Naive thymus-derived CD8-positive, alpha-beta T cell (primary cell): Measurements from ENCODE around the gene PARK7. TPM values are rescaled to one million over a fixed set of nuclear protein-coding genes. Genes with fewer than 3 reads are reported as not detected.
"Not testable (repeated sequence)": the region's sequence is repeated elsewhere in the genome, so short reads cannot be mapped to it uniquely, and the experiment has no call there.

Source experiments
- ATAC-seq, 2 donors: fragments of 150-1000 bp; cut with Tn5 transposase in 1 of 2; sonication (Bioruptor Pico), chemical (Tn5 transposase) in 1 of 2; 1 replicate in 1 of 2; 2 replicates in 1 of 2; pipeline ENCODE4 v1.10.0; 2021; ENCODE audit warnings: mild to moderate bottlenecking in 2 of 2, moderate library complexity in 2 of 2
- POLR2A ChIA-PET: fragments of 350-600 bp; sonication (Branson Sonifier 250); formaldehyde crosslinking; loops from one replicate; lab custom pipeline; 2021; ENCODE audit warnings: antibody characterized with exemption; lab: Charles Lee
- DNase-seq, 10 donors: peaks; one replicate each; pipeline versions ENCODE4 v3.0.0 to v3.0.0-alpha.2; 2020 to 2022
- H3K27ac Mint-ChIP-seq, 10 donors: one replicate each; pipeline ENCODE4 v1.8.0; 2020 to 2022; ENCODE audit warnings: mild to moderate bottlenecking in 10 of 10, mixed read lengths in 10 of 10, moderate library complexity in 4 of 10, inconsistent platforms in 1 of 10
- H3K27me3 Mint-ChIP-seq, 5 donors: one replicate each; pipeline ENCODE4 v1.8.0; 2021 to 2022; ENCODE audit warnings: mixed read lengths in 5 of 5
- H3K36me3 Mint-ChIP-seq, 3 donors: one replicate each; pipeline ENCODE4 v1.8.0; 2020 to 2022; ENCODE audit warnings: mixed read lengths in 3 of 3, mild to moderate bottlenecking in 2 of 3, inconsistent platforms in 1 of 3
- H3K4me1 Mint-ChIP-seq, 4 donors: one replicate each; pipeline ENCODE4 v1.8.0; 2021 to 2022; ENCODE audit warnings: mixed read lengths in 4 of 4
- H3K4me3 Mint-ChIP-seq, 10 donors: one replicate each; pipeline ENCODE4 v1.8.0; 2020 to 2022; ENCODE audit warnings: mild to moderate bottlenecking in 10 of 10, mixed read lengths in 10 of 10, moderate library complexity in 6 of 10, inconsistent platforms in 1 of 10
- H3K9me3 Mint-ChIP-seq, 9 donors: one replicate each; pipeline ENCODE4 v1.8.0; 2020 to 2022; ENCODE audit warnings: mixed read lengths in 9 of 9, mild to moderate bottlenecking in 3 of 9, inconsistent platforms in 1 of 9, moderate library complexity in 1 of 9
- polyA plus RNA-seq, 3 donors: library from polyadenylated mRNA; unstranded; fragments of 300-500 nt; fragmentation: Illumina TruSeq; gene quantifications; one replicate each; pipeline ENCODE4 v1.2.3, GENCODE V29; 2021
- total RNA-seq, 8 experiments: library from RNA in 2 of 8; stranded (reverse) in 2 of 8; gene quantifications; one replicate each; pipeline ENCODE4 v1.2.3 and lab custom pipeline; 2021 to 2026

The PARK7 gene
- total RNA-seq (100 to 1,000 TPM; 110 to 113 TPM), polyA plus RNA-seq (100 to 1,000 TPM; 318 to 348 (median 345) TPM), total RNA-seq (lab: John Stamatoyannopoulos, UW) (38.4 to 268 (median 66.4) reads per million in 6 experiments)

DNA sequence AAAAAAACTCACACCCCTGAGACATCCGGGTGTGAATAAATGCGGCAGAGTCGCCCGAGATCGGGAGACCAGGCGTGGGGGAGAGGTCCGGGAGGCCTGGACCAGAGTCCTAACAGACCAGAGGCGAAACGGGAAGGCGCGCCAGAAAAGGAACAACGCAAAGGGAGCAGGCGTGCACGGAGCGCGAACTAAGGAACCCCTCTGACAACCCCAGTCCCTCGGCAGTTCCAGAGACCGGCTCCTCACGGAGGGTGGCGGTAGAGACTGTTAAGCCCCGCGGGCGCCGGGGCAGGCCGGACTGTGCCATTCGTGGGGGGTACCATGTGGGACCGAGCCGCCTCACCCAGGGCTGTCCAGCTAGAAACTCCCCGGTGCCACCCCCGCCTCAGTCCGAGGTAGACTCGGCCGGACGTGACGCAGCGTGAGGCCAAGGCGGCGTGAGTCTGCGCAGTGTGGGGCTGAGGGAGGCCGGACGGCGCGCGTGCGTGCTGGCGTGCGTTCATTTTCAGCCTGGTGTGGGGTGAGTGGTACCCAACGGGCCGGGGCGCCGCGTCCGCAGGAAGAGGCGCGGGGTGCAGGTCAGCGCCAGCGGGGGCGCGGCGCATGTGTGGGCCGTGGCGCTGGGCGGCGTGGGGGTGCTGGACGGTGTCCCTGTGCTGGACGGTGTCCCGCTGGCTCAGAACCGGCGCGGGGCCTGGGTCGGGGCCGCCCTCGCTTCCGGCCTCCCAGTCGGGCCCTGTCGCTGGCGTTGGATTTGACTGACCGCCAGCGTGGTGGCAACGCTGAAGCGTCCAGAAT lies at the start of gene PARK7:
PARK7 (plus strand) TSS at position 496 of the 798 bp plus-strand sequence. CDS start 1,075 bp downstream, outside the sequence.
- Mint-ChIP-seq H3K4me1 (peaks cover 10 to 68% (median 53%) of the 10 kb centered on the region in 4 donors), H3K27me3 (peaks cover 0 to 2% (median 0%) of the 10 kb centered on the region in 5 donors), H3K9me3 (no peaks in the 10 kb centered on the region), H3K36me3 (peaks cover 0 to 35% (median 6%) of the 10 kb centered on the region in 3 donors), H3K27ac (peak within 1 kb of the TSS; percentile 95 to 100 (median 98)), H3K4me3 (peak within 1 kb of the TSS; percentile 86 to 100 (median 98))
- DNase-seq (peak; percentile 98 to 100 (median 100)), ATAC-seq (peak; percentile 95)
- POLR2A ChIA-PET = interaction anchor here (0.6 to 1.5 kb wide), 7 partner anchors 9 to 1176 kb away, joined by 3 to 7 read pairs (median 3); partner anchors contain the start of gene CAMTA1

DNA sequence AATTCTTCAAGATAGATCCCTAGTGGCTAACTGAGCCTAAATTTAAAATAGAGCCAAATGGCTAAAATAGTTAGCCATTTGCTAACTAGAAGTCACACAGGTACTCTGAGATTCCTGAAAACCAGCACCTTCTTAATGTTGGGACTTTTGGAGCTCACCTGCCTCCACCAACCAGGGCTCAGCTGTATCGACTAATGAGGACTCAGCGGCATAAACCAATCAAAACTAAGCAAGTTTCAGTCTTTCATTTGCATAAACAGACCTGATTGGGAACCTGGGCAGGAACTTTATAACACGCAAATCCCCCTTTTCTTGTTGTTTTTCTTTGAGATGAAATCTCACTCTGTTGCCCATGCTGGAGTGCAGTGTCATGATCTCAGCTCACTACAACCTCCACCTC lies 49.4 kb upstream of the PARK7 start:
- peaks cover 7 to 56% (median 24%) of the 10 kb centered on the region in 4 donors for H3K4me1 Mint-ChIP-seq
- DNase-seq (peak in 1 of 10 donors; percentile 15), ATAC-seq (no peak)
- H3K4me3 Mint-ChIP-seq = peak overlapping the region in 2 of 10 donors; percentile 73 to 92
- H3K9me3 Mint-ChIP-seq = no peaks in the 10 kb centered on the region
- POLR2A ChIA-PET = no interaction called here
- no peaks in the 10 kb centered on the region for H3K36me3 Mint-ChIP-seq
- no peaks in the 10 kb centered on the region for H3K27me3 Mint-ChIP-seq
- H3K27ac Mint-ChIP-seq = peak overlapping the region in 2 of 10 donors; percentile 51 to 94

DNA sequence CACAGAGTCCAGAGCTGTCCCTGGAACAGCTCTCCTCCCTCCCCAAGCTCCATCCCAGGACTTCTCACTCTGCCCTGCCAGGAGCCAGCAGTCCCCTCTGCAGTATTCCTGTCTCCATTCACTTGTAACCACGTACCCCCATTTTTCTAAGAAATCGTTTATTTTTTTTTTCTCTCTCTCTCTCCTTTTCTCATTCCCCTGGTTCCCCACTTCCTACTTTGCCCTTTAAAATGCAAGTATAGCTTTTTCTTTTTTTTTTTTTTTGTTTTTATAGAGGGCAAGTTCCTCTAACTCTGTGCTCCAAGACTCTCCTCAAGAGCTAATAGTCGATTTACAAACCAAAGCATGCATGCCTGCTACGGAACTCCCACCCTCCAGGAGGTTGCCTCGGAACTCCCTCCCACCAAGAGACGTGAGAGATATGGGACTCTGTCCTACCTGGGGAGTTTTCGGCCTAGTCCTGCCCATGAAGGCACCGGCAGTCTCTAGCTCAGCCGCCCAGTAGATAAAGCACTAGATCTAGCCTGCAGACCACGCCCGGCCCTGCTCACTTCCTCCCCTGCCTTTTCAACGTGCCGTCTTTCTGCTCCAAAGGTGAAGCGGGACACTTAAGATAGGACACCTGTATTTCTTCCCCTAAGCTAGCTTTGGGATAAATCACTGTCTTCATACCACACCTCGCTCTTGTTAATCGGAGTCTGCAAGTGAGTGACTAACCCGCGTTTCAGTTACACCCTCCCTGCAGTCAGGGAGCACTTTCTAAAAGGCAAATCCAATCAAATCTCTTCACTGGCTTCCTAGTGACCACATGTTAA lies 48.6 kb upstream of the PARK7 start:
- H3K27me3 Mint-ChIP-seq = no peaks in the 10 kb centered on the region
- no peaks in the 10 kb centered on the region for H3K36me3 Mint-ChIP-seq
- peak in 1 of 2 donors; percentile 52 for ATAC-seq
- peaks cover 7 to 59% (median 26%) of the 10 kb centered on the region in 4 donors for H3K4me1 Mint-ChIP-seq
- H3K9me3 Mint-ChIP-seq = no peaks in the 10 kb centered on the region
- peak overlapping the region in 8 of 10 donors; percentile 7 to 94 (median 54) for H3K27ac Mint-ChIP-seq
- H3K4me3 Mint-ChIP-seq = peak overlapping the region; percentile 13 to 92 (median 58)
- peak in 3 of 10 donors; percentile 4 to 22 (median 5) for DNase-seq
- POLR2A ChIA-PET = interaction anchor here (0.6 kb wide), 1 partner anchor 356 kb away, joined by 3 read pairs; no protein-coding TSS in a partner anchor

DNA sequence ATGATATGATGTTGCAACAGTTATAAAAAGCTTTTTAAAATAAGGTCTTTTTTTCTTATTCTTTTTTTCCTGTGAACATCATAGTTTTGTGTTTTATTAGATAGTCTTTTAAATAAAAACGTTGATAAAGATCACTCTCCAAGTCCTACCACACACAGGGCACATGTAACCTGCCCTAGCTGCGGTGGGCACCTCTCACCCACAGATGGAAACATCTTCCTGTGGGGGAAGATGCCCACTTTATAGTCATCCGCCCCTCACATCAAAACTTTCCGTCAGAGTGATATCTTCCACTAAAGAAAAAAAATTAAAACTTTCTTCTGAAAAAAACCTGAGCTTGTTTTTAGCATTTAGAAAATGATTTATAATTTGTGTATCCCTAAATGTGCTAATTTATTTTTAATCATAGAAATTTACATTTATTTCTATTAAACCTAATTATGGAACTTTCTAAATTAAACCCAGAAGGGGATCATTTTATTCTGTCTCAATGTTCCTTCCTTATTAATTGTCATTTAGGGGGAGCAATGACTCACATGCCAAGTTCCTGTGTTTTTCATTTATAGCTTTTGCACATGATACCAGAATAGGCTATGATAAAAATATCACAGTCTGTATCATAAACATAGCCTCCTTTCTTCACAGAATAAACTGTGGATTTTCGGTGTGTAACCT lies 45.5 kb upstream of the PARK7 start:
- H3K4me3 Mint-ChIP-seq = peak overlapping the region; percentile 15 to 81 (median 29)

DNA sequence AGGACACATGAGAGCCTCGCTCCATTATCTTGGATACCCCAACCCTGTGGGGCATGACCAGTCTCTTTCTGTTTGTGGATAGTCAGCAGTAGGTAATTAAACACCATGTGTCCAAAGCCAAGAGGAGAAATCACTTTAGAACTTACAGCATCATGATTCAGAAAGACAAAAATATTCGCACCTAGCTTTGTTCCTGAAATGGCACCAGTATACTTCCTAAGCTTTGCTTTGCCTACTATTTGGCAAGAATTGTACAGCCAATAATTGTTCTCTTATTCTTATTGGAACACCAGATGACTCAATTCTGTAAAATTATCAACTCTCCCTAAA lies 45.0 kb upstream of the PARK7 start:
- H3K4me1 Mint-ChIP-seq = peaks cover 7 to 54% (median 31%) of the 10 kb centered on the region in 4 donors
- H3K9me3 Mint-ChIP-seq = no peaks in the 10 kb centered on the region
- POLR2A ChIA-PET = no interaction called here
- no peaks in the 10 kb centered on the region for H3K27me3 Mint-ChIP-seq
- no peak for ATAC-seq
- H3K27ac Mint-ChIP-seq = peak overlapping the region in 5 of 10 donors; percentile 13 to 80 (median 71)
- no peaks in the 10 kb centered on the region for H3K36me3 Mint-ChIP-seq
- no peak for DNase-seq
- peak overlapping the region in 1 of 10 donors; percentile 20 for H3K4me3 Mint-ChIP-seq

More for the DNA sequence above, 45.5 kb upstream of the PARK7 start:
- Mint-ChIP-seq H3K4me1 (peaks cover 7 to 57% (median 31%) of the 10 kb centered on the region in 4 donors), H3K27me3 (no peaks in the 10 kb centered on the region), H3K36me3 (no peaks in the 10 kb centered on the region), H3K27ac (peak overlapping the region in 8 of 10 donors; percentile 31 to 88 (median 66)), H3K9me3 (no peaks in the 10 kb centered on the region)
- ATAC-seq = peak; percentile 91 to 93
- POLR2A ChIA-PET = no interaction called here
- peak in 9 of 10 donors; percentile 8 to 66 (median 33) for DNase-seq

DNA sequence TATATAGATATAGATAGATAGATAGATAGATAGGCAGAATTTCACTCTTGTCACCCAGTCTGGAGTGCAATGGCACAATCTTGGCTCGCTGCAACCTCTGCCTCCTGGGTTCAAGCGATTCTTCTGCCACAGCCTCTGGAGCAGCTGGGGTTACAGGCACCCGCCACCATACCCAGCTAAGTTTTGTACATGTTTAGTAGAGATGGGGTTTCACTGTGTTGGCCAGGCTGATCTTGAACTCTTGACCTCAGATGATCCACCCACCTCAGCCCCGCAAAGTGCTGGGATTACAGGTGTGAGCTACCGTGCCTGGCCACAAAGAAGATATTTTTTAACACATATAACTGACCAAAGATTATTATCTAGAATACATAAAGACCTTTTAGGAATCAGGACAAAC lies 43.5 kb upstream of the PARK7 start:
- ATAC-seq, POLR2A ChIA-PET, H3K9me3 Mint-ChIP-seq, H3K27ac Mint-ChIP-seq, H3K36me3 Mint-ChIP-seq, H3K27me3 Mint-ChIP-seq, DNase-seq, H3K4me3 Mint-ChIP-seq: not testable (repeated sequence)
- peaks cover 7 to 45% (median 29%) of the 10 kb centered on the region in 4 donors for H3K4me1 Mint-ChIP-seq

DNA sequence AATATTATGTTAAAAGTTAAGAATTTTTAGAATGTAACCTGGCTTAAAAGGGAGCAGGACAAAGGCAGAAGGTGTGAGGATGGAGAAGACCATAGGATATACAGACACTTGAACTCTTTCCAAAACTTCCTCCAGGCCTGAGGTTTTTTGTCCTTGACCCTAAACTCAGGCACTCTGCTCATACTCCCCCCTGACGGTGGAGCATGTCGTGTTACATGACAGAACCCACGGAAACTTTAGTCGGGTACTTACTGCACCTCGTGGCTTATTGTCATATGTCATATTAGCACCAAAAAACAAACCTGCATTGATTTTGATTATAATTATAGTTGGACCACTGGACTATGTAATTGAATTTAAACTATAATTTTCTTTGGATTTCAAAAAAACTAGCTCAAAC lies 41.6 kb upstream of the PARK7 start:
- no peak for DNase-seq
- ATAC-seq = no peak
- no peak overlapping the region for H3K27ac Mint-ChIP-seq
- no peaks in the 10 kb centered on the region for H3K36me3 Mint-ChIP-seq
- H3K9me3 Mint-ChIP-seq = no peaks in the 10 kb centered on the region
- H3K4me3 Mint-ChIP-seq = no peak overlapping the region
- POLR2A ChIA-PET = no interaction called here
- peaks cover 5 to 33% (median 20%) of the 10 kb centered on the region in 4 donors for H3K4me1 Mint-ChIP-seq
- no peaks in the 10 kb centered on the region for H3K27me3 Mint-ChIP-seq

DNA sequence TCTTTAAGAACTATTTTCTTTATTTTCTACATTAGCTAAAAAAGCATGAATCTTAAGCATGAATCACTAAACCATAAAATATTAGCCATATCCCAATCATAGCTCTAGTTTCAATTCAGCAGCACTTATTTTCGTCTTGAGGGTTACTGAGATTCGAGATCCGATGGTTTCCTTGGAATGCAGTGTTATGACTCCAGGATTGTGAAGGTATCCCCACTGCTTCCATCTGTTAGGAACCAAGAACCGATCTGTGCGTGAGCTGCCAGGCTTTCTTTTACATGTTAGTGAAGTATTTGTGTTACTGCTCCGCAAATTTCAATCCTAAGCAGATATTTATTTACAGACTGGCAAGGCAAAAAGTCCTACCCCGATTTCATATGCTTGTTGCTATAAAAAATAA lies 39.7 kb upstream of the PARK7 start:
- POLR2A ChIA-PET = no interaction called here
- Mint-ChIP-seq H3K27ac (no peak overlapping the region), H3K9me3 (no peaks in the 10 kb centered on the region), H3K4me1 (peaks cover 0 to 23% (median 9%) of the 10 kb centered on the region in 4 donors), H3K27me3 (no peaks in the 10 kb centered on the region), H3K36me3 (no peaks in the 10 kb centered on the region), H3K4me3 (no peak overlapping the region)
- no peak for DNase-seq
- ATAC-seq = no peak

DNA sequence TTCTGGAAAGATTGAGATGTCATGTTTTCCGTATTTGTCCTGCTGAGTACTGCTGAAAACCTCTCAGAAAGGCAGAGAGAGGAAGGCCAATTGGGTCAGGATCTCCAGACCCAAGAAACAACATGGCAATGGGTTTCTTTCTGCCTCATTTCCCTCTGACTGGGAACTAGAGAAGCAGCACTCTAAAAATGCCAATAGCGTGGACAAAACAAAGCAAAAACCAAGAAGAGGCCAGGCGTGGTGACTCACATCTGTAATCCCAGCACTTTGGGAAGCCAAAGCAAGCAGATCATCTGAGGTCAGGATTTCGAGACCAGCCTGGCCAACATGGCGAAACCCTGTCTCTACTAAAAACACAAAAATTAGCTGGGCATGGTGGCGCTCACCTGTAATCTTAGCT lies 39.2 kb upstream of the PARK7 start:
- Mint-ChIP-seq H3K9me3 (no peaks in the 10 kb centered on the region), H3K27me3 (no peaks in the 10 kb centered on the region), H3K36me3 (no peaks in the 10 kb centered on the region), H3K4me3 (no peak overlapping the region), H3K27ac (peak overlapping the region in 1 of 10 donors; percentile 3), H3K4me1 (peaks cover 0 to 23% (median 8%) of the 10 kb centered on the region in 4 donors)
- no peak for DNase-seq
- no peak for ATAC-seq
- POLR2A ChIA-PET = interaction anchor here (0.6 kb wide), 1 partner anchor 1073 kb away, joined by 5 read pairs; no protein-coding TSS in a partner anchor

DNA sequence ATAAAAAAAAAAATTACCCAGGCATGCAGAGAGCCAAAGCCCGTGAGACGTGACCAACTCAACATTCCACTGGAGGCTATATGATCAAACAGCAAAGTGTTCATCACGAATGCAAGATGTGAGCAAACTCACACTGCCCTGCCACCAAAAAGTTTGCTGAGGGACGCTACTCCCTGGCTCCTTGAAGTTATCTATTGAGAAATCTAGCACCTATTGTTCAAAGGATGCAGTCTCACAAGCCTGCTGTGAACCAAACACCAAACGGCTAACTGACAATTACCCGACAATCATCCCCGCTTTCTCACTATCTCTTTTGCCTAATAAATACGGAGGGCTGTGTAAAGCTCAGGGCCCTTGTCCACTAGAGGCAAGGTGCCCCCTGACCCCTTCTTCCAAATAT lies 34.5 kb upstream of the PARK7 start:
- DNase-seq, H3K27me3 Mint-ChIP-seq, POLR2A ChIA-PET, ATAC-seq, H3K36me3 Mint-ChIP-seq, H3K9me3 Mint-ChIP-seq: not testable (repeated sequence)
- Mint-ChIP-seq H3K4me1 (peaks cover 11 to 40% (median 22%) of the 10 kb centered on the region in 4 donors), H3K4me3 (peak overlapping the region in 1 of 10 donors; percentile 7), H3K27ac (peak overlapping the region in 1 of 10 donors; percentile 34)

DNA sequence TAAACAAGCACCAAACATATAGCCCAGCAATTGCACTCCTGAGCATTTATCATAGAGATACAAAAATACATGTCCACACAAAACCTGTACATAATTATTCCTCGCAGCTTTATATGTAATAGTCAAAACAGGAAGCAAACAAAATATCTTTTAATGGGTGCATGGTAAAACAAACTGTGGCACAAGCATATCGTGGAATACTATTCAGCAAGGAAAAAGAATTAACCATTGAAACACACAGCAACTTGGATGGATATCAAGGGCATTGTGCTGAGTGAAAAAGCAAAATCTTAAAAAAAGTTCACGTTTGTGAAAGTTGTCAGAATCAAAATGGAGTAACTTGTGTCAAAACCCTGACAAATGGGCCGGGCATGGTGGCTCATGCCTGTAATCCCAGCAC lies 33.3 kb upstream of the PARK7 start:
- POLR2A ChIA-PET = no interaction called here
- DNase-seq (no peak), ATAC-seq (no peak)
- Mint-ChIP-seq H3K9me3 (no peaks in the 10 kb centered on the region), H3K27me3 (no peaks in the 10 kb centered on the region), H3K36me3 (no peaks in the 10 kb centered on the region), H3K4me3 (no peak overlapping the region), H3K4me1 (peaks cover 12 to 40% (median 21%) of the 10 kb centered on the region in 4 donors), H3K27ac (no peak overlapping the region)

DNA sequence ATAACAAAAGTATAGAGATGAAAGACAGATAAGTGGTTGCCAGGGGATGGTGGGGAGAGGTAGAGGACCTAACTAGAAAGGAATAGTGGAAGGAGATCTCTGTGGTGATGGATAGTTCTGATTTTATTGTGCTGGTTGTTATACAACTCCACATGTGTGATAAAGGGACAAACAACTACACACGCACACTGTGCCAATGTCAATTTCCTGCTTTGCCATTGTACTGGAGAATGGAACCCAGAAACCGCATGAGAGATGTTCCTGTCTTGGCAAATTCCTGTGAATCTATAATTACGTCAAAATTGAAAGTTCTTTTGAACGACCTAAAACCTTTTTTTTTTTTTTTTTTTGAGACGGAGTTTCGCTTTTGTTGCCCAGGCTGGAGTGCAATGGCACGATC lies 31.9 kb upstream of the PARK7 start:
- ATAC-seq (no peak), DNase-seq (no peak)
- POLR2A ChIA-PET = no interaction called here
- Mint-ChIP-seq H3K4me1 (peaks cover 12 to 40% (median 21%) of the 10 kb centered on the region in 4 donors), H3K4me3 (peak overlapping the region in 6 of 10 donors; percentile 1 to 70 (median 31)), H3K36me3 (no peaks in the 10 kb centered on the region), H3K27ac (peak overlapping the region in 3 of 10 donors; percentile 16 to 76 (median 65)), H3K9me3 (no peaks in the 10 kb centered on the region), H3K27me3 (no peaks in the 10 kb centered on the region)
